HL-60 (cell line): ENCODE results near the gene EPS8.

ENCODE experiments used
- DNase-seq, 2 experiments: peaks; one replicate each; pipeline ENCODE4 v3.0.0-alpha.2; 2010 to 2020; ENCODE audit warnings: low read depth in 1 of 2, low spot score in 1 of 2
- H3K27ac ChIP-seq: fragments of 250-450 bp; sonication (Bioruptor Pico); replicated peaks from 2 replicates; pipeline ENCODE4 v1.5.1; 2020; ENCODE audit warnings: mild to moderate bottlenecking, moderate library complexity
- H3K27me3 ChIP-seq: fragments of 250-450 bp; sonication (Bioruptor Pico); 2 replicates; pipeline ENCODE4 v1.5.1; 2021; ENCODE audit warnings: mild to moderate bottlenecking, moderate library complexity; ENCODE audit not compliant: insufficient read depth, poor library complexity, severe bottlenecking
- H3K4me3 ChIP-seq: replicated peaks from 2 replicates; pipeline ENCODE4 v1.5.1; 2011; ENCODE audit warnings: mild to moderate bottlenecking, control low read depth, low read length; ENCODE audit not compliant: insufficient read depth
- GABPA ChIP-seq: IDR thresholded peaks from 2 replicates; pipeline ENCODE4 v1.6.1; 2012; ENCODE audit warnings: low read depth
- POLR2AphosphoS5 ChIP-seq: IDR thresholded peaks from 2 replicates; pipeline ENCODE4 v1.6.1; 2012; ENCODE audit warnings: low read depth
- SPI1 ChIP-seq: IDR thresholded peaks from 2 replicates; pipeline ENCODE4 v1.6.1; 2012; ENCODE audit warnings: low read depth, mild to moderate bottlenecking, borderline replicate concordance
- TF ChIP-seq, protein P1 (sequence below): IDR thresholded peaks from 2 replicates; pipeline ENCODE4 v1.6.1; 2012; ENCODE audit warnings: low read depth; ENCODE audit not compliant: insufficient replicate concordance
- TF ChIP-seq, protein P2 (sequence below): IDR thresholded peaks from one replicate; pipeline ENCODE4 v1.5.1; 2011; ENCODE audit warnings: low read length, control low read depth, inconsistent platforms; ENCODE audit not compliant: insufficient read depth

EPS8 gene

DNA sequence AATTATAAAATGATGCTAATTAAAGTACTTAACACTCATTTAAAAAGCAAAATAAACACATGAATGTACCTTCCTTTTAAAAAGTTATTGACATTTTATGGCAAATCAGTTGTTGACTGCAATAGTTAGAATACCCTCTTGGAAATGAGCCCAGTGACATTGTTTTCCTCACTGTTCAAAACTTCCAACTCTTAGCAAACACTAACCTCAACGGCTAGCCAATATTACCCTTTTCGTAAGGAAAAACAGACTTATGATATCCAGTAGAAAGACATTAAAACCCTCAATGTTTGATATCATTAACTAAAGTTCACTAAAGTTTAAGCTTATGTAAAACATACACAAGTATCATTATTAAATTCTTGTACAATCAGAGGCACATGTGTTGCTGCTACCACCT is 83.6 kb downstream of the EPS8 start:
- Histone ChIP-seq H3K27me3 (no peaks in the 10 kb centered on the region), H3K4me3 (no peak overlapping the region), H3K27ac (no peak overlapping the region)
- no peak for TF ChIP-seq SPI1
- TF ChIP-seq, protein P1, sequence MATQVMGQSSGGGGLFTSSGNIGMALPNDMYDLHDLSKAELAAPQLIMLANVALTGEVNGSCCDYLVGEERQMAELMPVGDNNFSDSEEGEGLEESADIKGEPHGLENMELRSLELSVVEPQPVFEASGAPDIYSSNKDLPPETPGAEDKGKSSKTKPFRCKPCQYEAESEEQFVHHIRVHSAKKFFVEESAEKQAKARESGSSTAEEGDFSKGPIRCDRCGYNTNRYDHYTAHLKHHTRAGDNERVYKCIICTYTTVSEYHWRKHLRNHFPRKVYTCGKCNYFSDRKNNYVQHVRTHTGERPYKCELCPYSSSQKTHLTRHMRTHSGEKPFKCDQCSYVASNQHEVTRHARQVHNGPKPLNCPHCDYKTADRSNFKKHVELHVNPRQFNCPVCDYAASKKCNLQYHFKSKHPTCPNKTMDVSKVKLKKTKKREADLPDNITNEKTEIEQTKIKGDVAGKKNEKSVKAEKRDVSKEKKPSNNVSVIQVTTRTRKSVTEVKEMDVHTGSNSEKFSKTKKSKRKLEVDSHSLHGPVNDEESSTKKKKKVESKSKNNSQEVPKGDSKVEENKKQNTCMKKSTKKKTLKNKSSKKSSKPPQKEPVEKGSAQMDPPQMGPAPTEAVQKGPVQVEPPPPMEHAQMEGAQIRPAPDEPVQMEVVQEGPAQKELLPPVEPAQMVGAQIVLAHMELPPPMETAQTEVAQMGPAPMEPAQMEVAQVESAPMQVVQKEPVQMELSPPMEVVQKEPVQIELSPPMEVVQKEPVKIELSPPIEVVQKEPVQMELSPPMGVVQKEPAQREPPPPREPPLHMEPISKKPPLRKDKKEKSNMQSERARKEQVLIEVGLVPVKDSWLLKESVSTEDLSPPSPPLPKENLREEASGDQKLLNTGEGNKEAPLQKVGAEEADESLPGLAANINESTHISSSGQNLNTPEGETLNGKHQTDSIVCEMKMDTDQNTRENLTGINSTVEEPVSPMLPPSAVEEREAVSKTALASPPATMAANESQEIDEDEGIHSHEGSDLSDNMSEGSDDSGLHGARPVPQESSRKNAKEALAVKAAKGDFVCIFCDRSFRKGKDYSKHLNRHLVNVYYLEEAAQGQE, result no peak
- no peak for TF ChIP-seq POLR2AphosphoS5
- TF ChIP-seq GABPA, result no peak
- DNase-seq, result no peak

DNA sequence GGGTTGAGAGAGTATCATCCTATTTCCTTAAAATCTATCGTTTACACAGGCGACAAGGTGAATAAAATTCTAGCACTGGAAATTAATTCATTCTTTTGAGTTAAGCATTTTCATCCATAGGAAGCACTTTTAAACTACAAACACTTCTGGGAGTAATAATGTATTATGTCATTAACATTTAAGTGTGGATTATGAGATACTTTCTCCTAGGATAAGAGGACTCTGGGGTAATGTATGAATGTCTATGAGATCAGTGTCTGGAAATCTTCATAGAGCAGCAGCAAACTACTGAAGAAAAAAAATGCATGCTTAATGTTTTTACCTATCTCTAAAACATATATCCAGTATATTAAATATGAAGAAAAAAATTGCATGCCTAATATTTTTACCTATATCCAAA is 86.9 kb downstream of the EPS8 start:
- DNase-seq, result no peak
- H3K4me3 ChIP-seq, result no peak overlapping the region
- no peak overlapping the region for H3K27ac ChIP-seq
- TF ChIP-seq SPI1, result no peak
- TF ChIP-seq, protein P1, result no peak
- no peak for TF ChIP-seq GABPA
- no peak for TF ChIP-seq POLR2AphosphoS5
- TF ChIP-seq, protein P2, sequence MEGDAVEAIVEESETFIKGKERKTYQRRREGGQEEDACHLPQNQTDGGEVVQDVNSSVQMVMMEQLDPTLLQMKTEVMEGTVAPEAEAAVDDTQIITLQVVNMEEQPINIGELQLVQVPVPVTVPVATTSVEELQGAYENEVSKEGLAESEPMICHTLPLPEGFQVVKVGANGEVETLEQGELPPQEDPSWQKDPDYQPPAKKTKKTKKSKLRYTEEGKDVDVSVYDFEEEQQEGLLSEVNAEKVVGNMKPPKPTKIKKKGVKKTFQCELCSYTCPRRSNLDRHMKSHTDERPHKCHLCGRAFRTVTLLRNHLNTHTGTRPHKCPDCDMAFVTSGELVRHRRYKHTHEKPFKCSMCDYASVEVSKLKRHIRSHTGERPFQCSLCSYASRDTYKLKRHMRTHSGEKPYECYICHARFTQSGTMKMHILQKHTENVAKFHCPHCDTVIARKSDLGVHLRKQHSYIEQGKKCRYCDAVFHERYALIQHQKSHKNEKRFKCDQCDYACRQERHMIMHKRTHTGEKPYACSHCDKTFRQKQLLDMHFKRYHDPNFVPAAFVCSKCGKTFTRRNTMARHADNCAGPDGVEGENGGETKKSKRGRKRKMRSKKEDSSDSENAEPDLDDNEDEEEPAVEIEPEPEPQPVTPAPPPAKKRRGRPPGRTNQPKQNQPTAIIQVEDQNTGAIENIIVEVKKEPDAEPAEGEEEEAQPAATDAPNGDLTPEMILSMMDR, result no peak
- H3K27me3 ChIP-seq, result no peaks in the 10 kb centered on the region

DNA sequence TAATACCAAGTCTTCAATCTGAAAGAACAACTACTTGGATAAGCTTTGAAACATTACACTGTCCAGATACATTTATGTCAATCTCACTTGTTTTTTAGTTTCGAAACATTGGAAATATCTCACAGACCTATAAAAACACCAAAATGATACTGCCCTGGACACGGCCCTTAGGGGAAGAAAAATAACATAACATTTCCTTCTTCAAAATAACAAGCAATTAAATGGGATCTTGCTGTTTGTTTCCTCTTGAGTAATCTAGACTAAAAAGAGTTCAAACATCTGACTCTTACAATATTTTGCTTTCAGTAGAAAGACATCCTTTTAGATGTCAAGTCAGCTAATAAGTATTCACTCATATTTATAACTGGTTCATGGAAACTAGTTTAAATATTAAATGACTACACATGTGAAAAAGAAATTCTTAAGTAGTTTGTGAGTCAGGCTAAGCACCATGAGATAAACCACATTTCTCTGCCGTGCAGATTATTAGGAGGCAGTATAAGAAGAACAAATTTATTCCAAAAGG is 87.5 kb downstream of the EPS8 start:
- TF ChIP-seq, protein P2, result no peak
- TF ChIP-seq POLR2AphosphoS5 (no peak), GABPA (no peak), SPI1 (no peak)
- TF ChIP-seq, protein P1, result no peak
- no peak for DNase-seq
- H3K27me3 ChIP-seq, result no peaks in the 10 kb centered on the region
- no peak overlapping the region for H3K4me3 ChIP-seq
- H3K27ac ChIP-seq, result no peak overlapping the region

DNA sequence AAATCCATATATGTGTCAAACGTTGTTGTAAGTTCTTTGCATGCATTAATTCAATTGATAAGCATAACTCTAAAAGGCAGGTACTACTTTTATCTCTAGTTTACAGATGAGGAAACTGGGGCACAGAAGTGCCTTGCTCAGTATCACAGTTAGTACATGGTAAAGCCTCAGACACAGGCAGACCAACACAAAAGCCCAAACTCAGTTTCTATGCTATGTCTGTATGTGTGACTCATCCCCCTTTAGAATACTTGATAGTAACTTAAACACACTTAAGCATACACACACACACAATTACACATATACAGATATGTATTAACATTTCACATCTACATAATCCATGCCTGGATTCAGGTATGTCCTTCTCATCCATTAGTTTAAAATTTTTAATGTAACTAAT is 88.0 kb downstream of the EPS8 start:
- Histone ChIP-seq H3K4me3 (no peak overlapping the region), H3K27me3 (no peaks in the 10 kb centered on the region), H3K27ac (no peak overlapping the region)
- no peak for DNase-seq
- TF ChIP-seq SPI1 (no peak), GABPA (no peak), POLR2AphosphoS5 (no peak)
- TF ChIP-seq, protein P1, result no peak
- TF ChIP-seq, protein P2, result no peak
